GM12873 (cell line): ENCODE measurements around the gene PRR23A.

Source experiments
- TF ChIP-seq, protein P1 (sequence below): IDR thresholded peaks from 2 replicates; pipeline ENCODE4 v1.5.1; 2012; ENCODE audit warnings: low read depth, mild to moderate bottlenecking, moderate library complexity, low read length, control low read depth; ENCODE audit not compliant: insufficient read depth; ENCODE audit errors: missing control alignments

PRR23A gene

DNA sequence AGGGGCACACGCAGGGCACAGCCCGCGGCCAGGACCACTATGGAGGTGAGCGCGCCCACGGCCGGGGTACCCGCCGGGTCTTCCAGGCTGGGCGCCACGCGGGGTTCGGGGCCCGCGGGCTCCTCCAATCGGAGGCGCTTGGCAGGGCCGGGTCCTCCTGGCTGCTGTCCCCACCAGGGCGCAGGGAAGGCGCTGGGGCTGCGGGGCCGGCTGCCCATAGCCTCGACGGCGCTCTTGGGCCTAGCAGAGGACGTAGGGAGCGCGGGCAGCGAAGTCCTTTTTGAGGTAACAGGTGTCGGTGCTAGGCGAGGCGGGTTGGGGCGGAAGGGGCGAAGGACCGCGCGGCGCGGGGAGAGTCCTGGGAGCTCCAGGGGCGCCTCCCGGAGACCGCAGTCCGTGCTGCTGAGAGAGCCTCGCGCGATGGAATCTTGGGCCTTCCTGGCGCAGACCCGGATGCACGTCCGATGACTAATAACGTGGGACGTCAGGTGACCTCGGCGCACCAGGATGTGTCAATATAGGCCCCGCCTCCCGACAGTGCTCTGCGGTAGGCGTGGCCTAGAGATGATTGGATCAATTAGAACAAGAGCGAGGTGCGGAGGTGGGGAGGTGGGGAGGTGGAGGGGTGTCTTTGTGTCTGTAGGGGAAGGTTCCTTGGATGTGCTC lies at the start of gene PRR23A:
TSS of gene PRR23A (minus strand) at position 218 of the 666 bp plus-strand sequence. CDS start at position 218, 0 bp downstream.
- TF ChIP-seq, protein P1, sequence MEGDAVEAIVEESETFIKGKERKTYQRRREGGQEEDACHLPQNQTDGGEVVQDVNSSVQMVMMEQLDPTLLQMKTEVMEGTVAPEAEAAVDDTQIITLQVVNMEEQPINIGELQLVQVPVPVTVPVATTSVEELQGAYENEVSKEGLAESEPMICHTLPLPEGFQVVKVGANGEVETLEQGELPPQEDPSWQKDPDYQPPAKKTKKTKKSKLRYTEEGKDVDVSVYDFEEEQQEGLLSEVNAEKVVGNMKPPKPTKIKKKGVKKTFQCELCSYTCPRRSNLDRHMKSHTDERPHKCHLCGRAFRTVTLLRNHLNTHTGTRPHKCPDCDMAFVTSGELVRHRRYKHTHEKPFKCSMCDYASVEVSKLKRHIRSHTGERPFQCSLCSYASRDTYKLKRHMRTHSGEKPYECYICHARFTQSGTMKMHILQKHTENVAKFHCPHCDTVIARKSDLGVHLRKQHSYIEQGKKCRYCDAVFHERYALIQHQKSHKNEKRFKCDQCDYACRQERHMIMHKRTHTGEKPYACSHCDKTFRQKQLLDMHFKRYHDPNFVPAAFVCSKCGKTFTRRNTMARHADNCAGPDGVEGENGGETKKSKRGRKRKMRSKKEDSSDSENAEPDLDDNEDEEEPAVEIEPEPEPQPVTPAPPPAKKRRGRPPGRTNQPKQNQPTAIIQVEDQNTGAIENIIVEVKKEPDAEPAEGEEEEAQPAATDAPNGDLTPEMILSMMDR: no peak

DNA sequence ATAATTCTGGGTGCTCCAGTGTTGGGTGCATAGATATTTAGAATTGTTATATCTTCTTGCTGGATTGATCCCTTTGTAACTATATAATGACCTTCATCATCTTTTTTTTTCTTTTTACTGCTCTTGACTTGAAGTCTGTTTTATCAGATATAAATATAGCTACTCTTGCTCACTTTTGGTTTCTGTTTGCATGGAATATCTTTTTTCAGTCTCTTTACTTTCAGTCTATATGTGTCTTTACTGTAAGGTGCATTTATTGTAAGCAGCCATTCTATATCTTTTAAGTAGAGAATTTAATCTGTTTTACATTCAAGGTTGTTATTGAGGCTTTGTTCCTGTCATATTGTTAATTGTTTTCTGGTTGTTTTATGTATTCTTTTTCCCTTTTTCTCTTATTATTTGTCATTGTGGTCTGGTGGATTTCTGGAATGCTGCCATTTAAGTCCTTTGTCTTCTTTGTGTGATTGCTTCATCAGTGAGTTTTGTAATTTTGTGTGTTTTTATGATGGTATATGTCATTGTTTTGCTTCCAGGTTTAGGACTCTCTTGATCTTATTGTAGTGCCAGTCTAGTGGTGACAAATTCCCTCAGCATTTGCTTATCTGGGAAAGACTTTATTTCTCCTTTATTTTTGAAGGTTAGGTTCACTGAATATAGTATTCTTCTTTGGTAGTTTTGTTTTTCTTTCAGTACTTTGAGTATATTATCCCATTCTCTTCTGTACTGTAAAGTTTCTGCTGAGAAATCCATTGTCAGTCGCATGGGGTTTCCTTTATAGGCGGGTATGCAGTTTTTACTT lies 46.9 kb upstream of the PRR23A start:
- TF ChIP-seq, protein P1: no peak

DNA sequence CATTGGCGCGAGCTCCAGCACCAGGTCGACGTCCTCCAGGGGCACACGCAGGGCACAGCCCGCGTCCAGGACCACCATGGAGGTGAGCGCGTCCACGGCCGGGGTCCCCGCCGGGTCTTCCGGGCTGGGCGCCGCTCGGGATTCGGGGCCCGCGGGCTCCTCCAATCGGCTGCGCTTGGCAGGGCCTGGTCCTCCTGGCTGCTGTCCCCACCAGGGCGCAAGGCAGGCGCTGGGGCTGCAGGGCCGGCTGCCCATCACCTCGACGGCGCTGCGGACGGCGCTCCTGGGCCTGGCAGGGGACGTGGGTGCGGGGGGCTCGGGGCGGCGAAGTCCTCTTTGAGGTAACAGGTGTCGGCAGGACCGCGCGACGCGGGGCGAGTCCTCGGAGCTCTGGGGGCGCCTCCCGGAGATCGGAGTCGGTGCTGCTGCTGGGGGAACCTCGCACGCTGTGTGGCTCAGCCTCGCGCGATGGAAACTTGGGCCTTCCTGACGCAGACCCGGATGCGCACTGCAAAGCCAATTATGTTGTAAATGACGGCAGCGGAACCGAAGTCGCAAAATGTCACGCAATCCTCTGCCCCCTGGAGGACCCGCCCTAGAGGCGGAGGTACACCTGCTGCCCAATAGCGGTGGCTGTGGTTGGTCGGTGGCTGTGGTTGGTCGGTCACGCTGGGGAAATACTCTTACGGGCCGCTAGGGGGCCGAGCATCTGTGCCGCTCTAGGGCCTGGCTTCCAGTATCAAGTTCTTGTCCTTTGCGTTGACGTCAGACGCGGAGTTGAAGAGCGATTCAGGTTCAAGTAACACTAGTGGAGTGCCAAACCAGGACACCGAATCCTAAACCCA lies 38.5 kb upstream of the PRR23A start, which contains the start of gene PRR23C:
TSS of gene PRR23C (minus strand) at position 527 of the 845 bp plus-strand sequence. CDS start at position 255, 272 bp downstream.
- TF ChIP-seq, protein P1: peak; percentile 41

DNA sequence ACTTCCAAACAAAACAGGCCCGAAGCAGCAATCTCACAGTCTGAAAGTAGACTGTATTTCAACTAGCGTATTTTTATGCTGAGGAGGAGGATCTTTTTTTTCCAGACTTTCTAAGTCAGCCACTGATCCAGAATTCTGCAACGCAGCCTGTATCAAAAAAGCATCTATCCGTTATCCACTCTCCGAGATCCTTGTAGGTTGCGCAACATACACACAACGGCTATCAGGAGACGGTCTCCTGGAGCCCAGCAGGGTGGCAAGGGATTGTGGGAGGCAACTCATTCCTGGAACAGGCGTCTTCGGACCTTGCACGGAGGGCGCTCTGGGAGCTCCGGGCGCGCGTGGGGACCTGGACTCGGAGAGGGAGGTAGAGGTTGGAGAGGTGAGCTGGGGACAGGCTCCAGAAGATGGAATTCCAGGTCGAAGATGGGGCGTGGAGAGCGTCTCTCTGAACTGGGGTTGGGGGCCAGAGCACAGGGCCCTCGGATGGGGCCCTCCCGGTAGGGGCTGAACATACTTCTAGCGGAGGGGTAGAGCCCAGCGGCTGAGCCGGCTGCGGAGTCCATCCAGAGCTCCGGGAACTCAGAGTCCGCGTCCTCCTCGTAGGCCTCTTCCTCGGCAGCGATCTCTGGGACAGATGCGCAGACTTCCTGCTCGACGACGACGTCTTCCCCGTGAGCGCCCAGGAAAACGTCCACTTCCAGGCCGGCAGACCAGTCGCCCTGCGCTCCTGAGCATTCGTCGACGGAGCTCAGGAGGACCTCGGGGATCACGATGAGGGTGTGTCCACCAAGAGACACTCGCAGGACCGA lies 37.7 kb upstream of the PRR23A start:
- TF ChIP-seq, protein P1: no peak

DNA sequence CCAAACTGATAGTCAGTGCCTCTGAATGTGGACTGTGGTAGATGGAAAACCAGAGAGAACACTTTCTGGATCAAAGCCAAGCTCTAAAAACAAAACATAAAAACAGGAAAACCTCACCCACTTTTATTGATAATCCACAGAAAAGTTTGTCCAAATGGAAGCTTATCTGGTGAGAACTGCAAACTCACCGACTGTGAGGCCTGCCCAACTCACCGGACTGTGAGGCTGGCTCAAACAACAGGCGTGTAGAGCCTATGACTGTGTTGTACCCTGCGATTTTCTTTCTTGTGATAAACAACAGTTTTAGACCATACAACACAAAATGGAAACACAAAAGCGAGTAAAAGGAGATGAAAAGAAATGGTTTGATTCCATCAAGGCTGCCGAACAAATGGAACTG lies 31.4 kb upstream of the PRR23A start:
- TF ChIP-seq, protein P1: no peak

DNA sequence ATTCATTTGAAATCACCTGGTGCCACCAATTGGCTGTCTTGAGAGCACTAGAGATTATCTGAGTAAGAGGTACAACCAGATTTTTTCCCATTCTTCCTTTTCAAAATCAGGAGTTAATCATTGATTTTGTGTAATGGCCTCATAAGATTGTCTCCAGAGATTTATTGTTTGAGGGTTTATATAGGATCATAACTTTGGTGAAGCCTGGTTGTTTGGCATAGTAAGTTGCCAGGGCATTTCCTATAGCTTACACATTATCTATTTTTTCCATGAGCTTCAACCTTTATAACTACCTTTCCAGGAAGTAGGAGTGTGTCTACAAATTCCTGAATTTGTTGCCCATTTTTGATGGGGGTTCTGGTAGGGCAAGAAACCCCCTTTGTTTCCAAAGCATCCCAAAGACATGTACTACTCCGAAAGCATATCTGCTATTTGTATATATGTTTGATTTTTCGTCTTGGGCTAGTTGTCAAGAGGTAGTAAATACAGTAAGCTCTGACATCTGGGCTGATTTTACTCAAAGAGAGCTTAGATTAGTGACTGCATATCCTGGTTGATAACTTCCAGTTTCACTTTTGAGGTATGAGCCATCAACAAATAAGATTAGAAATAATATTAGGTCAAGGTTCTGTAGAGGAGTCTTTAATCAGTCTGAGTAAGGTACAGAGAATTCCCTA lies 26.4 kb upstream of the PRR23A start:
- TF ChIP-seq, protein P1: no peak
